Subcutaneous abdominal adipose tissue (tissue), 5 donors: Measurements from ENCODE around the gene VSIG1.

Source experiments
- H3K27ac ChIP-seq: one replicate; pipeline ENCODE4 v1.7.0; 2013; ENCODE audit warnings: low read depth, mild to moderate bottlenecking, inconsistent platforms, low read length, moderate library complexity
- H3K27me3 ChIP-seq, 5 donors: one replicate each; pipeline ENCODE4 v1.7.0; 2013; ENCODE audit warnings: low read length in 5 of 5, inconsistent platforms in 1 of 5; ENCODE audit not compliant: control insufficient read depth in 5 of 5, insufficient read depth in 4 of 5
- H3K36me3 ChIP-seq, 5 donors: one replicate each; pipeline ENCODE4 v1.7.0; 2013; ENCODE audit warnings: low read length in 5 of 5; ENCODE audit not compliant: control insufficient read depth in 5 of 5, insufficient read depth in 5 of 5
- H3K4me1 ChIP-seq, 5 donors: one replicate each; pipeline ENCODE4 v1.7.0; 2013; ENCODE audit warnings: low read length in 5 of 5, mild to moderate bottlenecking in 3 of 5, moderate library complexity in 1 of 5; ENCODE audit not compliant: control insufficient read depth in 5 of 5, insufficient read depth in 5 of 5
- H3K4me3 ChIP-seq, 5 donors: one replicate each; pipeline ENCODE4 v1.7.0; 2013; ENCODE audit warnings: low read length in 5 of 5, low read depth in 1 of 5
- H3K9ac ChIP-seq, 5 donors: one replicate each; pipeline ENCODE4 v1.7.0; 2013; ENCODE audit warnings: low read length in 5 of 5, mild to moderate bottlenecking in 4 of 5, moderate library complexity in 3 of 5
- H3K9me3 ChIP-seq, 5 donors: one replicate each; pipeline ENCODE4 v1.7.0; 2013; ENCODE audit warnings: low read length in 5 of 5; ENCODE audit not compliant: control insufficient read depth in 5 of 5
- donor health status: healthy.
- donor health status: healthy.
- donor health status: healthy.
- donor health status: healthy.
- donor health status: healthy.

Gene VSIG1

DNA sequence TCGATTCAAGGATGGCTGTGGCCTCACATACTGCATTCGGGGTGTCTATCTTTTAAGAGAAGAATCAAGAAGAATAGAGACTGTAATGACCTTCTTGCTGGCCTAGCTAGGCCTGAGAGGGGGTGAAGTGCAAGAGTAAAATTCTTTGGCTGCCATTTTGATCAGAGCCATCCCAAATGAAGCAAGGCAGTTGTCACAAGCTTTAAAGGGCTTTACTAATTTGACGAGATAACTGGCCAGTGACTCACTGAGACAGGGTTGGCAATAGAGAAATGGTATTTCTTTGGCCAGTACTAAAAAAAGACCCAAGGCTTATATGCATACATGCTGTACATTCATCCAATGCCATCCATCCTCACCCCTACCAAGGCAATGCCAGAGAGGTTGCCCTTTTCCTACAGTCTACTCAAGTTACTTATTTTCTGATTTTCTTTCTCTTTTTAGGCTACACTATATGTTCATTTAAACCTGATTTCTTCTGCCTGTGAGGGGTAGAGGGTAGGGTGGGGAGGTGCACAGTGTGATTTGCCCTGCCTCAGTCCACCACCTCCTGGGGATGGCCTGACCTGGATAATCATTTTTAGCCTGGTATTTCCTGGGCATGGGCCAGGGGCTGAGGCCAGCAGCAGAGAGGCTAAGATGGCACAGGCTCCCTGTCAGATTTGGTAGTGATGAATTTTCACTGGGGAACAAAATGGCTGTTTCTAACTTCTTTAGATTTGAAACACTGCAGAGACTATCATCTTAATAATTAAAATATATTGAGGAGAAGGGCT is 78.9 kb downstream of the VSIG1 start:
- Histone ChIP-seq H3K9me3 (no peaks in the 10 kb centered on the region), H3K27me3 (peaks cover 0 to 7% (median 2%) of the 10 kb centered on the region in 5 donors), H3K4me1 (peaks cover 0 to 4% (median 0%) of the 10 kb centered on the region in 5 donors), H3K27ac (no peak overlapping the region), H3K36me3 (peaks cover 0 to 10% (median 3%) of the 10 kb centered on the region in 5 donors), H3K4me3 (no peak overlapping the region), H3K9ac (no peak overlapping the region)

DNA sequence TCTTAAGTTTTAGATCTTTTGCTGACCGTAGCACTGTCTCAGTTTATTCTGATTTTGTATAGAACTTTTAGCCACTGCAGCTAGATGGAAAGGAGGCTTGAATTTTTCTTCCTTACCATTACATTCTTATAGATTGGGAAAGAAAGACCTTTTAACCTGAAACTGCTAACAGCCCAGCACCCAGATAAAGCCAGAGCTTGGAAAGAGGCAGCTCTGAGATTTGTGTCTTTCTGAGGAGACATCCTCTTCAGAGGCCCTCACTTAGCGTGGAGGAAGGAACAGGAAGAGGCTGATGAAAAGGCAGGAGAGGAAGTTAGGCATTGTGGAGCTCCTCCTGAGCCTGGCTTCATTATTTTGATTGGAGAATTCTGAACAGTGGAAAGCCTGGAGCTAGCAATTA is 81.8 kb downstream of the VSIG1 start:
- H3K27ac ChIP-seq = no peak overlapping the region
- H3K36me3 ChIP-seq = peaks cover 0 to 10% (median 5%) of the 10 kb centered on the region in 5 donors

DNA sequence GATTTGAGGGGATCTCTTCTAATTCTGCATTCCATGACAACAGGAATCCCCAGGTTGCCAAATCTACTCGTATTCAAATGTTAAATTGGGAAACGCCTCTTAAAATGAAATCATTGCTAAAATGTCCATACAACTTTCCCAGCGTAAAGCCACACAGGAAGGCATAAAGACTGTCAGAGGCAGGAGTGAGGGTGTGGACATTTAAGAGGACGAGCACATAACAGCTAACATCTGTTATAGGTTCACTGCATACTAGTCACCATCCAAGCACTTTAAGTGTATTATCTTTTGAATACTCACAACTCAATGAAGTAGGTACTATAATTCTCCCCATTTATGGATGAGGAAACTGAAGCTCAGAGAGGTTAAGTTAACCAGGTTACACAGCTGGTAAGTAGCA is 82.3 kb downstream of the VSIG1 start:
- H3K27me3 ChIP-seq = peaks cover 0 to 4% (median 0%) of the 10 kb centered on the region in 5 donors
- H3K4me1 ChIP-seq = peaks cover 0 to 4% (median 0%) of the 10 kb centered on the region in 5 donors

More for the DNA sequence above, 81.8 kb downstream of the VSIG1 start:
- Histone ChIP-seq H3K27me3 (peaks cover 0 to 7% (median 0%) of the 10 kb centered on the region in 5 donors), H3K9me3 (no peaks in the 10 kb centered on the region), H3K9ac (no peak overlapping the region), H3K4me3 (no peak overlapping the region), H3K4me1 (peaks cover 0 to 4% (median 0%) of the 10 kb centered on the region in 5 donors)

More for the DNA sequence above, 82.3 kb downstream of the VSIG1 start:
- H3K36me3 ChIP-seq = peaks cover 0 to 10% (median 5%) of the 10 kb centered on the region in 5 donors
- H3K9ac ChIP-seq = no peak overlapping the region
- H3K27ac ChIP-seq = no peak overlapping the region
- H3K4me3 ChIP-seq = no peak overlapping the region
- H3K9me3 ChIP-seq = no peaks in the 10 kb centered on the region
